DND-41 (cell line): ENCODE results near the gene GALNT13.

Experiments used
- ATAC-seq: fragments of 200-7000 bp; cut with Tn5 transposase; 3 replicates; pipeline ENCODE4 v1.9.1; 2021; ENCODE audit warnings: low read depth; ENCODE audit not compliant: insufficient read depth
- DNase-seq: peaks from one replicate; pipeline ENCODE4 v3.0.0-alpha.2; 2020
- H2AFZ ChIP-seq: 2 replicates; pipeline ENCODE4 v1.6.0; 2012; ENCODE audit warnings: low read depth, low read length
- H3K27ac ChIP-seq: 2 replicates; pipeline ENCODE4 v1.5.1; 2012; ENCODE audit warnings: low read length, inconsistent platforms
- H3K27me3 ChIP-seq: fragments of 200-600 bp; sonication (generic); 2 replicates; pipeline ENCODE4 v1.6.0; 2012; ENCODE audit warnings: low read length, mild to moderate bottlenecking, inconsistent platforms; ENCODE audit not compliant: insufficient read depth, poor library complexity
- H3K36me3 ChIP-seq: 2 replicates; pipeline ENCODE4 v1.5.1; 2012; ENCODE audit warnings: low read length, inconsistent platforms; ENCODE audit not compliant: insufficient read depth
- H3K4me1 ChIP-seq: 2 replicates; pipeline ENCODE4 v1.5.1; 2012; ENCODE audit warnings: mild to moderate bottlenecking, low read length; ENCODE audit not compliant: insufficient read depth
- H3K4me2 ChIP-seq: 2 replicates; pipeline ENCODE4 v1.6.0; 2012; ENCODE audit warnings: mild to moderate bottlenecking, moderate library complexity, low read length, inconsistent platforms; ENCODE audit not compliant: insufficient read depth
- H3K4me3 ChIP-seq, 2 experiments: fragments of 200-600 bp in 1 of 2; shearing (Covaris generic) in 1 of 2; 2 replicates each; pipeline ENCODE4 v1.5.1; 2012 to 2016; ENCODE audit warnings: inconsistent platforms in 2 of 2, low read length in 2 of 2, mild to moderate bottlenecking in 2 of 2, low read depth in 1 of 2, moderate library complexity in 1 of 2
- H3K79me2 ChIP-seq: 2 replicates; pipeline ENCODE4 v1.6.0; 2012; ENCODE audit warnings: low read length, inconsistent platforms; ENCODE audit not compliant: insufficient read depth
- H3K9ac ChIP-seq: 2 replicates; pipeline ENCODE4 v1.6.0; 2012; ENCODE audit warnings: low read depth, mild to moderate bottlenecking, inconsistent platforms, low read length, moderate library complexity
- H3K9me3 ChIP-seq: 2 replicates; pipeline ENCODE4 v1.5.1; 2012; ENCODE audit warnings: low read length, moderate library complexity, mild to moderate bottlenecking, inconsistent platforms; ENCODE audit not compliant: insufficient read depth, severe bottlenecking
- H4K20me1 ChIP-seq: 2 replicates; pipeline ENCODE4 v1.6.0; 2012; ENCODE audit warnings: low read length; ENCODE audit not compliant: insufficient read depth
- EZH2 ChIP-seq: IDR thresholded peaks from 3 replicates; pipeline ENCODE4 v1.6.1; 2012; ENCODE audit warnings: borderline replicate concordance, low read depth, mild to moderate bottlenecking, moderate library complexity, low read length, inconsistent platforms; ENCODE audit not compliant: severe bottlenecking
- TF ChIP-seq, protein P1 (sequence below): IDR thresholded peaks from 2 replicates; pipeline ENCODE4 v1.5.1; 2012; ENCODE audit warnings: borderline replicate concordance, low read length, moderate library complexity, mild to moderate bottlenecking; ENCODE audit not compliant: poor library complexity, severe bottlenecking; ENCODE audit errors: extremely low read depth

GALNT13 gene

DNA sequence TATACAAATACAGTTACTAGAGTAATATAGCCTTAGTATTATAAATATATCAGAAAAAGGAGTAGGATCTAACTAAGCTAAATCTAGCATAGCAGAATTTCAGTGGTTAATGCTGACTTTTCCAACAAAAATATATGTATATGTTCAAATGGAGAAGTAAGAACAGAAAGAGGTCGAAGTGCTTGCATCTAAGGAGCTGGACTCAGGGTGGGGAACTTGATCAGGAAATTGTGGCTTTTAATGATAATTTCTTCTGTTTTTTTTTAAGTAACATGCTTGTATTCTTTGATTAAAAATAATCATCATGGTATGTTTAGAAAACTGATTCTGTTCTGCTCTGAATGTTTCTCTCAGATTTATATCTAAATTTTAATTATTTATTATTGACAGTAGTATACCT lies 327.1 kb downstream of the GALNT13 start:
- no peaks in the 10 kb centered on the region for H4K20me1 ChIP-seq
- no peak overlapping the region for H2AFZ ChIP-seq
- TF ChIP-seq EZH2 = no peak
- TF ChIP-seq, protein P1, sequence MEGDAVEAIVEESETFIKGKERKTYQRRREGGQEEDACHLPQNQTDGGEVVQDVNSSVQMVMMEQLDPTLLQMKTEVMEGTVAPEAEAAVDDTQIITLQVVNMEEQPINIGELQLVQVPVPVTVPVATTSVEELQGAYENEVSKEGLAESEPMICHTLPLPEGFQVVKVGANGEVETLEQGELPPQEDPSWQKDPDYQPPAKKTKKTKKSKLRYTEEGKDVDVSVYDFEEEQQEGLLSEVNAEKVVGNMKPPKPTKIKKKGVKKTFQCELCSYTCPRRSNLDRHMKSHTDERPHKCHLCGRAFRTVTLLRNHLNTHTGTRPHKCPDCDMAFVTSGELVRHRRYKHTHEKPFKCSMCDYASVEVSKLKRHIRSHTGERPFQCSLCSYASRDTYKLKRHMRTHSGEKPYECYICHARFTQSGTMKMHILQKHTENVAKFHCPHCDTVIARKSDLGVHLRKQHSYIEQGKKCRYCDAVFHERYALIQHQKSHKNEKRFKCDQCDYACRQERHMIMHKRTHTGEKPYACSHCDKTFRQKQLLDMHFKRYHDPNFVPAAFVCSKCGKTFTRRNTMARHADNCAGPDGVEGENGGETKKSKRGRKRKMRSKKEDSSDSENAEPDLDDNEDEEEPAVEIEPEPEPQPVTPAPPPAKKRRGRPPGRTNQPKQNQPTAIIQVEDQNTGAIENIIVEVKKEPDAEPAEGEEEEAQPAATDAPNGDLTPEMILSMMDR = no peak
- no peak overlapping the region for H3K27ac ChIP-seq
- DNase-seq (no peak), ATAC-seq (no peak)
- H3K9me3 ChIP-seq = no peaks in the 10 kb centered on the region
- H3K79me2 ChIP-seq = no peaks in the 10 kb centered on the region
- no peak overlapping the region for H3K4me2 ChIP-seq
- no peak overlapping the region for H3K9ac ChIP-seq
- no peak overlapping the region for H3K4me3 ChIP-seq
- no peaks in the 10 kb centered on the region for H3K36me3 ChIP-seq
- H3K27me3 ChIP-seq = no peaks in the 10 kb centered on the region
- no peaks in the 10 kb centered on the region for H3K4me1 ChIP-seq

DNA sequence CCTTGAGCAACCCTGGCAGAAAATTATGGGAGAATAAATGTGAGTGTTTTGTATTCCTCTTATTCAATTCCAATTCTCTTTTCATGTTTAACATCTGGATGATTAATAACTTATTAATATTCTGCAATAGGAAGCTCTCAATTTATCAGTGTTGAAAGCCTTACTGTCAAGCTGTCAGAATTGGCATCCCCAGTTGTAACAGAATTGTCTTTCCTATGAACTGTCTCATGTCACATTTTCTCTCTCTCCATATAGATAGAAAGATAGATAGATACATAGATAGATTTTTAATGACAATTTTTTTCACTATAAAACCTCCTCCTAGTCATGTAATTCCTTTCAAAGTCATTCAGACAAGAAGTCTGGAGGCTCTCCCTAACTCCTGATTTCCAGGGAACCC lies 331.5 kb downstream of the GALNT13 start:
- H4K20me1 ChIP-seq = no peaks in the 10 kb centered on the region
- ATAC-seq = no peak
- no peak for TF ChIP-seq EZH2
- TF ChIP-seq, protein P1 = no peak
- H3K27me3 ChIP-seq = no peaks in the 10 kb centered on the region
- no peak overlapping the region for H3K27ac ChIP-seq
- no peaks in the 10 kb centered on the region for H3K9me3 ChIP-seq
- no peaks in the 10 kb centered on the region for H3K36me3 ChIP-seq
- H3K4me1 ChIP-seq = no peaks in the 10 kb centered on the region
- H3K4me2 ChIP-seq = no peak overlapping the region
- no peak overlapping the region for H2AFZ ChIP-seq
- no peak overlapping the region for H3K4me3 ChIP-seq
- DNase-seq = no peak
- no peaks in the 10 kb centered on the region for H3K79me2 ChIP-seq
- no peak overlapping the region for H3K9ac ChIP-seq

GRCh38 chr2:154203902-154204301 lies 332.2 kb downstream of the GALNT13 start:
- no peak for ATAC-seq
- no peak overlapping the region for H3K4me3 ChIP-seq
- no peaks in the 10 kb centered on the region for H3K9me3 ChIP-seq
- no peak overlapping the region for H3K9ac ChIP-seq
- no peak overlapping the region for H3K4me2 ChIP-seq
- no peaks in the 10 kb centered on the region for H4K20me1 ChIP-seq
- no peaks in the 10 kb centered on the region for H3K4me1 ChIP-seq
- no peak overlapping the region for H3K27ac ChIP-seq
- no peaks in the 10 kb centered on the region for H3K36me3 ChIP-seq
- no peak for DNase-seq
- H2AFZ ChIP-seq = no peak overlapping the region
- H3K27me3 ChIP-seq = no peaks in the 10 kb centered on the region
- TF ChIP-seq, protein P1 = no peak
- no peak for TF ChIP-seq EZH2
- no peaks in the 10 kb centered on the region for H3K79me2 ChIP-seq
